GM18508 (cell line): ENCODE results near the gene MOV10L1.
"Not testable (repeated sequence)": the region's sequence is repeated elsewhere in the genome, so short reads cannot be mapped to it uniquely, and the experiment has no call there.

ENCODE experiments used
- ATAC-seq: cut with Tn5 transposase; IDR thresholded peaks from one replicate; pipeline ENCODE4 v1.9.1; 2021; ENCODE audit warnings: moderate number of reproducible peaks; ENCODE audit not compliant: insufficient read depth, unreplicated experiment

The MOV10L1 gene

GRCh38 chr22:50129121-50129736, 39.4 kb downstream of the MOV10L1 start:
- ATAC-seq = no peak

DNA sequence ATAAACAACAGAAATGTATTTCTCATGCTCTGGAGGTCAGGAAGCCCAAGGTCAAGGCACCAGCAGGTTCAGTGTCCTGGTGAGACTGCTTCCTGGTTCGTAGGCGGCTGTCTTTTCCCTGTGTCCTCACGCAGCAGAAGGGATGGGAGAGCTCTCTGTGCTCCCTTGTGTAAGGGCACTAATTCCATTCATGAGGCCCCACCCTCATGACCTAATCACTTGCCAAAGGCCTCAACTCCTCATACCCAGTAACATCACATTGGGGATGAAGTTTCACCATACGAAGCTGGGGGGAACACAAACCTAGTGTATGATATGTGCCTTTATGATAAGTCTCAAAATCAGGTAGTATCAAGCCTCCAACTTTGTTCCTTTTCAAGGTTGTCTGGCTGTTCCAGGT, 42.1 kb downstream of the MOV10L1 start:
- no peak for ATAC-seq

DNA sequence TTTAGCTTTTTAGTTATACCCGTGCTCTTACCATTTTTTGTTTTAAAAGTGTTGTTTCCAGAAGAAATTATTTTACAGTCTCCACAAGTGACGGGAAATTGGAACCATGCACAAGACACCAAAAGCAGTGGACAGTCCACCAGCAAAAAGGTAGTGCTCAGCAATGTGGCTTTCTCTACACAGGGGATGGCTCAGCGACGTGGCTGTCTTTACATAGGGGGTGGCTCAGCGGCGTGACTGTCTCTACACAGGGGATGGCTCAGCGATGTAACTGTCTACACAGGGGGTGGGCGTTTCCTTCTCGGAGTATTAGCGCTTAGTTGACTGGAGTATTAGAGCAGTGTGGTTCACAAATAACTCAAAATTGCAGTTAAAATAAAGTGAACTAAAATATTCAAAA, 44.7 kb downstream of the MOV10L1 start:
- no peak for ATAC-seq

DNA sequence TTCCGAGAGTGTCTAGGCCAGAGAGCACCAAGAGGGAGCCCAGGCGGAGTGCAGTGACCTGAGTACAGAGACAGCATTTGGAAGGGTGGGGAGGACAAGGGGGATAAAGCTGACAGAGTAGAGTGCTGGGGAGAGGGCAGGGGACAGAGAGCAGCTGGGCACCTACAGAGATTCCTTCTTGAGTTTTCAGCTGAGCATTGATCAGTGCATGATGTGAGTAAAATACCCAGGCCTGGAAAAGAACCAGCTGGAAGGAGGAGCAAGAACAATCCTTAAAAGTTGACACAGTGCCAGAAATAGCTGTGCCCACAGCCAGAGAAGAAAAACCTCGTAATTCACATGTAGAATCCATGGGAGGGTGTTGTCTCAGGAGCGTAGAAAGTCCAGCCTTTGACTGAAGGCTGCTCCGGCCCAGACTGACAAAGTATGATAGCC, 46.8 kb downstream of the MOV10L1 start:
- no peak for ATAC-seq

GRCh38 chr22:50137277-50137676, 47.5 kb downstream of the MOV10L1 start:
- not testable (repeated sequence) for ATAC-seq

GRCh38 chr22:50138041-50138440, 48.2 kb downstream of the MOV10L1 start:
- no peak for ATAC-seq

DNA sequence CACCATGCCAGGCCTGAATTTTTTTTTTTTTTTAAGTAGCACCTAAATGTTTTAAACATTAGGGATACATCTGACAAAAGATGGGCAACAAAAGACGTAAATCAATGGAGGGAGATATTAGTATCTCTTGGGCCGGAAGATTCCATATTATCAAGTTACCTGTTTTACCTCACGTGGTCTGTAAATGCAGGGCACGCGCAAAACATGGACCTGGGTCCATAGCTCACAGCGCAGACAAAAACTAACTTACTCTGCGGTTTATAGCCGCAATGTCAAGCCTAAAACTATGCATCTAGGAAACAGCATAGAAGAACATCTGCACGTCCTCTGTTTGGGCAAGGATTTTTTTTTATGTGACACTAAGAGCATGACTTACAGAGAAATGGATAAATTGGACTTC, 49.2 kb downstream of the MOV10L1 start:
- ATAC-seq = no peak

DNA sequence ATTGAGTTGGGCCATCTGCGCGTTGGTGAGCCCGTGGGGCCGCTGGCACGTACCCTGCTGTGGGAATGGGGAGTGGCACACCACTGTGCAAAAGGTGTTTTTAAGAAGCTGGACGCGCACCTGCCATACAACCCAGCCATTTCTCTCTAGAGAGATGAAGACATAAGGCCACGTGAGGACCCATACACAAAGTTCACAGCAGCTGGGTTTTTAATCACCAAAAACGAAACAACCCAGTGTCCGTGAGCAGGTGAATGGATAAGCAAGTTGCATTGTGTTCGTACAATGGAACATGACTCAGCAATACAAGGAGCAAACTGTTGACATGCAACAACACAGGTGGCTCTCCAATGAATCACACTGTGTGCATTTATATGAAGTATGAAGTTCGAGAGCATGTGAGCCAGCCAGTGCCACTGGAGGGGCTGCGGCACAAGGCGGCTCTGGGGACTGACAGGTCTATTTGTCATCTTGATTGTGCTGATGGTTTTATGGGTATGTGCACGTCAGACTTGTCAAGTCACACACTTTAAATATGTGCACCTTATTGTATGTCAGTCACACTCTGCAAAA, 50.1 kb downstream of the MOV10L1 start:
- ATAC-seq = no peak

DNA sequence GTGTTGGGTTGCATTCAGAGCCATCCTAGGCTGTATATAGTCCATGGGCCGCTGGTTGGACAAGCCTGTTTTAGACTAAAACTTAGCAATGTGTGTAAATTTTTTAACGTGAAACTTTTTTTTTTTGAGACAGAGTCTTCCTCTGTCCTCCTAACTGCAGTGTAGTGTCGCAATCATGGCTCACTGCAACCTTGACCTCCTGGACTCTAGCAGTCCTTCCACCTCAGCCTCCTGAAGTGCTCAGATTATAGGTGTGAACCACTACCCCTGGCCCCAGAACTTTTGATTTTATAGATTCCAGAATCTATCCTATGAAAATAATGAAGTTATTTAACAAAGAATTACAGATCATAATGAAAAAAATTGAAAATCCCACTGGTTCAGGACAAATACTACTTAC, 50.8 kb downstream of the MOV10L1 start:
- no peak for ATAC-seq

GRCh38 chr22:50141462-50141861, 51.7 kb downstream of the MOV10L1 start:
- ATAC-seq = no peak

- ATAC-seq = no peak
Observed at GRCh38 chr22:50141891-50142363, 52.1 kb downstream of the MOV10L1 start.

DNA sequence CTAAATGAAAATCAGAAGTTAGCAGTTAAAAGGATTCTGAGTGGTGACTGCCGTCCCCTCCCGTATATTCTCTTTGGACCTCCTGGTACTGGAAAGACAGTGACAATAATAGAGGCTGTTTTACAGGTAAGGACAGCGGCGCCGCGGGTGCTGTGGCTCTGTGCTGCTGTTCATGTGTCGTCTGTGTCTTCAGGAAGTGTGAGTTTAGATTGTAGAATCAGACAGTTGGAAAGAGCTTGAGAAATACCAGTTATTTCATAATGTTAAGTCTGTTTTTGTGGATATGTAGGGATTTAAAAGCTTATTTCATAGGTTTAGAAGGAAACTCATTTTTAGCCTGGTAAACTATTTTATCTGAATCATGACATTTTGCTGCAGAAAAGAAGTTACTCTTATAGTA, 53.3 kb downstream of the MOV10L1 start:
- no peak for ATAC-seq

DNA sequence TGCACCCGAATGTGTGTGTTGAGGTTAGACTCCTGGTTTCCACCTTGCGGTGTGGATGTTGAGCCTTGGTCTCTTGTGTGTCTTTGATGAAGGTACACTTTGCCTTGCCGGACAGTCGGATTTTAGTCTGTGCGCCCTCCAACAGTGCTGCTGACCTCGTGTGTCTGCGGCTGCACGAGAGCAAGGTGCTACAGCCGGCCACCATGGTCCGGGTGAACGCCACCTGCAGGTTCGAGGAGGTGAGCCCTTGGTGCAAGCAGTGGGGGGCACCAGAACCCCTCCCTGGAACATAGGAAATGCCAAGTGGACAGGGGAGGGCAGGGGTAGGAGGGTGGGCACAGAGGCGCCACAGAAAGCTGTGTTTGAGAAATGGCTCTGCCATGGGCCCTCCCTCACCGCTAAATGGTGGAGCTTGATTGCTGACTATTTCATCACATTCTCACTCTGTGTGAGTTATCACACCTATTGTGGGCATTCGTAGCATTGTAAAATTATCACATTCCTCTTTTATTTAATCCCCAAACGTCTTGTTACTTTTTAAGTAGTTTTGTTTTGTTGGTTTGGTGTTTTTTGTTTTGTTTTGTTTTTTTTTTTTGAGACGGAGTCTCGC, 54.3 kb downstream of the MOV10L1 start:
- ATAC-seq = no peak

GRCh38 chr22:50145721-50146438, 56.1 kb downstream of the MOV10L1 start:
- ATAC-seq = no peak

GRCh38 chr22:50146439-50147238, 56.8 kb downstream of the MOV10L1 start:
- no peak for ATAC-seq

GRCh38 chr22:50147258-50148165, 57.7 kb downstream of the MOV10L1 start:
- ATAC-seq = not testable (repeated sequence)

GRCh38 chr22:50148166-50148500, 58.3 kb downstream of the MOV10L1 start:
- ATAC-seq = no peak

DNA sequence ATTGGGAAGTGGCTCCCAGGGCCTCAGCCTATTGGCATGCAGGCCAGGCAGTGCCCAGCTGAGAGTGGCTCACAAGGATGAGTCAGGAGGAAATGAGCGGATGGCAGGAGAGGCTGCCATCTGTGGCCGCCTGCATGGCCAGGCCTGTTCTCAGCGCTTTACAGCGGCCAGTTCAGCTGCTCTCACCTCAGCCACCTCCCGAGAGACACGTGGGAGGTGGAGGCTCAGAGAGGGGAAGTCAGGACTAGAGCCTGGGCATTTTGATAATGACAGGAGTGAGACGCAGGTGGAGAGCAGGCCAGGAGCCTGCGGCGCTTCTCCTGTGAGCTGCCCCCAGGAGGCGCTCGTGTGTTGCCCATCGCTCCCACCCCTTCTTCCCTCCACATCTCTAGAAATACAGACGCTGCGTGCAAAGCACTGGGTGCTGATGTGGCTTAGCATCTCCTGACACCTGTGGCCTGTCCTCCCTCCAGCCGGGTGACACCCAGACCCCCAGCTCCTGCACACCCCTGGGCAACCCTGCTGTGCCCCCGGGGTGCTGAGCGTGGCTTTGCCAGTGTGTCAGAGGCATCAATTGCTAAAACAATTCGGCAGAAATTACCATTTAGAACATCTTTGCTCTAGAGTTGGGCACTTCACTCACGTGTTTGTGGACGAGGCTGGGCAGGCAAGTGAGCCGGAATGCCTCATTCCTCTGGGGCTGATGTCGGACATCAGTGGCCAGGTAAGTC, 59.4 kb downstream of the MOV10L1 start:
- ATAC-seq = no peak
